Fibroblast of villous mesenchyme (primary cell): ENCODE data around the gene GAS1. TPM values are rescaled to one million over a fixed set of nuclear protein-coding genes. Genes with fewer than 3 reads are reported as not detected.

Experiments
- DNase-seq: peaks from one replicate; pipeline ENCODE4 v3.0.0-alpha.2; 2010; ENCODE audit warnings: low read depth
- H3K4me3 ChIP-seq: 2 replicates; pipeline ENCODE4 v1.5.1; 2011; ENCODE audit warnings: low read depth, mild to moderate bottlenecking, low read length
- total RNA-seq: library from RNA; depleted of rRNA; stranded (reverse); fragments of >200 nt; gene quantifications from 2 replicates; pipeline ENCODE4 v1.2.3, GENCODE V29; 2012
- TF ChIP-seq, protein P1 (sequence below): IDR thresholded peaks from 2 replicates; pipeline ENCODE4 v1.5.1; 2012; ENCODE audit warnings: low read depth, mild to moderate bottlenecking, low read length; ENCODE audit not compliant: insufficient read depth

GAS1 gene
- total RNA-seq, 1 donor, result 136 TPM

DNA sequence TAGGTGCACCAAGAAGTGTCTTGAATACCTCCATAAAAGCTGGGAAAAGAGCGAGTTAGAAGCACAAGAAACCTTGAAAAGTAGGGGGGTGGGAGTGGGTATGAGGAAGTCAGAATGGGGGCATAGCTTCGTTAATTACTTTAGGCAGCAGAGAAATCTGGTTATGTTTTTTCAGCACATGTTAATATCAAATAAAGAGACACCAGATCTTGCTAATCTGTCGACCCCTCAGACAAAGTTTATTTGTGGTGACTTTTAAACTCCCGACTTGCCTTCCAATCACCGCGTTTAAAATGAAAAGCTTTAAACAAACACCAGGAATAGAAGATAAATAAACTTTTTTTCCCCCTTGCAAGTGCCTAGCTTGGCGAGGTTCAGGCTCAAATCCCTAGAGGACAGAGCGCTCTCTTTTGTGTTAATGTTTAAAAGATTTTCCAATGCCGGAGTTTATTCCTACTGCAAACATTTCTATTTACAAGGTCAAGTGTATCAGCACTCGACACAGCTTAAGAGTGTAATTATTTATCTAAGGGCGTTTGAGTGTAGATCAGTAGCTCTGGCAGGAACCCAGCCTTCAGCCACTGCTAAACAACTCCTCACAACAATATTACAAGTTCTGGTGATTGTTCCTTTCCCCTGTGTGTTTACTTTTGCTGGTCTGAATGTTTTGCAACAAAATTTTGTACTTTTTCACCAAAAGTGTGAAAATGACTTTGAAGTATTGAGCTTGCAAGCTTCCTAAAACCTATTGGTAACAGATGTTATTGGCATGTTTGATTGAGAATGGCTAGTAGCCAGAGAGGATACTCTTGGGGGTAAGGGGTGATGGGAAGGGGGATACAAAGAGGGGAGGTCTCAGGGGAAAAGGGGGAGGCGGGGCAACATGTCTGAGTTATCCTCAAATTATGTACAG is 3.8 kb downstream of the GAS1 start:
- TF ChIP-seq, protein P1, sequence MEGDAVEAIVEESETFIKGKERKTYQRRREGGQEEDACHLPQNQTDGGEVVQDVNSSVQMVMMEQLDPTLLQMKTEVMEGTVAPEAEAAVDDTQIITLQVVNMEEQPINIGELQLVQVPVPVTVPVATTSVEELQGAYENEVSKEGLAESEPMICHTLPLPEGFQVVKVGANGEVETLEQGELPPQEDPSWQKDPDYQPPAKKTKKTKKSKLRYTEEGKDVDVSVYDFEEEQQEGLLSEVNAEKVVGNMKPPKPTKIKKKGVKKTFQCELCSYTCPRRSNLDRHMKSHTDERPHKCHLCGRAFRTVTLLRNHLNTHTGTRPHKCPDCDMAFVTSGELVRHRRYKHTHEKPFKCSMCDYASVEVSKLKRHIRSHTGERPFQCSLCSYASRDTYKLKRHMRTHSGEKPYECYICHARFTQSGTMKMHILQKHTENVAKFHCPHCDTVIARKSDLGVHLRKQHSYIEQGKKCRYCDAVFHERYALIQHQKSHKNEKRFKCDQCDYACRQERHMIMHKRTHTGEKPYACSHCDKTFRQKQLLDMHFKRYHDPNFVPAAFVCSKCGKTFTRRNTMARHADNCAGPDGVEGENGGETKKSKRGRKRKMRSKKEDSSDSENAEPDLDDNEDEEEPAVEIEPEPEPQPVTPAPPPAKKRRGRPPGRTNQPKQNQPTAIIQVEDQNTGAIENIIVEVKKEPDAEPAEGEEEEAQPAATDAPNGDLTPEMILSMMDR, result no peak
- DNase-seq, result peak; percentile 65
- peak overlapping the region; percentile 79 for H3K4me3 ChIP-seq

DNA sequence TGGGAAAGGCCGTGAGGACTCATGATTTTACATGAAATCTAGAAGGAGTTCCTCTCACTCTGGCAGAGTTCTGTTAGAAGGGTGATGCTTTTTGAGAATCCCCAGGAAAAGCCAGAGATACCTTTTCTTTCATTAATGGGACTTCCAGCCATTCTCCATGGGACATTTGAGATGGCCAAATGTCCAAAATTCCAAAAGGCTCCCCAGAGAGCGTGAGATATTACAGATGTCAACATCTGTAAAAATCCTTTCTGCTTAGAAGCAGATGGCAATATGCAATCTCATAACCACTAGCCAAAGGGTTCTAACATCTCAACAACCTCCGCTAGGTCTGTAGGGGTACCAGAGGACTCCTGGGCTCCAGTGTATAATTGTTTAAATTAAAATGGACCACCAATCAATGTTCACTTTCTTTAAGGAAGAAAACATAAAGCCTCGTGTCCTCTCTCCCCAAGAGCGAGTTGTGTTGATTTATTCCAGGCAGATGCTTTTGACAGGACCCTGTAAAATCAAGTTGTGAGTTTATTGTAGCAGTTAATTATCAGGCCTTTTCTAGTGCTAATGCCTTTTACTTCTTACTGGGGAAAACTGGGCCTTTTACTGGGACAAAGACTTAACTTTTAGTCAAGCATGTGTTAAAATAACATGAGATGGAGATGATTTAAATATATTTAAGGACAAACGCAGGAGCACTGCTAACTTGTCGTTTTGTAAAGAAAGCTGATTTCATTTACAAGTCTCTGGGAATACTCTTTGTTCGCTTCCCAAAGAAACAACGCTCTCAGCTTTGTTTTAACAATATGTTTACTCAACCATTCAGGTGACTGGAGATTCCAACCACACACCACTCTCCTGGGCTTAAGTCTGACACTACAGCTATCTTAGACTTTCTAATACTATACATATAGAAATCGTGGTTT is 4.8 kb downstream of the GAS1 start:
- TF ChIP-seq, protein P1, result no peak
- peak; percentile 41 for DNase-seq
- no peak overlapping the region for H3K4me3 ChIP-seq

DNA sequence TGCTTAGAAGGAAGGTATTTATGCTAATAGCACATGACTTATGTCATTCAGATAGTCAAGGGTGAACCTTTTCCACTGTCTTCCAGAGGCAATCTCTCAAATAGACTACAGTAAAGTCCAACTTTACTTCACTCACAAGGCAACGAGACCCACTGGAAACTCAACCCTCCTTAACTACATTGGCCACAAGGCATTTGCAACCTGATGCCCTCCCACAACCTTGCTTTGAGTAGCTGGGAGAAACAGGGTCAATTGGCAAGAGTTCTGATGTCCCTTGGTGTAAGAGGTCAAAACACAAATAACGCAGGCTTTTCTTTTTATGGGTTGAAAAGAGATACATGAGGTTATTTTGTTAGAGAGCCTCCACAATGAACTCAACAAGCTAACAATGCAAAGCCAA is 6.1 kb downstream of the GAS1 start:
- H3K4me3 ChIP-seq, result no peak overlapping the region
- no peak for DNase-seq
- TF ChIP-seq, protein P1, result no peak

DNA sequence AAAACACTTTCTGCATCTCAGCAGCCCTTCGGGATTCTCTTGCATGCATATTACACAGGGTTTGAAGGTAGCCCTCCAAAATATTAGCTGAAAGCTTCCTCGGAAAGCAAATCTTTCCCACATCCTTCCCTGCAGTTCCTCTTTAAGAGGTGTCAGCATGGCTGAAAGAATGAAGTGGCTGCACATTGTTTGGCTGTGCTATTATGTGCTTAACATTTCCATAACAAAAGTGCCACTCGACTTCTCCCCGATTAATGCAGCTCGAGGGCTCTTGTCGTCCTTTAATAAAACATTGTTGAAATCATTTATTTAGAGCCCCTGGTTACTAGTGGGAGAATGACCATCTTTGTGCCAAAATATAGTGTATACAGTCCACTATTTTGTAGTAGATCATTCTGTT is 6.5 kb downstream of the GAS1 start:
- H3K4me3 ChIP-seq, result no peak overlapping the region
- DNase-seq, result no peak
- TF ChIP-seq, protein P1, result no peak

DNA sequence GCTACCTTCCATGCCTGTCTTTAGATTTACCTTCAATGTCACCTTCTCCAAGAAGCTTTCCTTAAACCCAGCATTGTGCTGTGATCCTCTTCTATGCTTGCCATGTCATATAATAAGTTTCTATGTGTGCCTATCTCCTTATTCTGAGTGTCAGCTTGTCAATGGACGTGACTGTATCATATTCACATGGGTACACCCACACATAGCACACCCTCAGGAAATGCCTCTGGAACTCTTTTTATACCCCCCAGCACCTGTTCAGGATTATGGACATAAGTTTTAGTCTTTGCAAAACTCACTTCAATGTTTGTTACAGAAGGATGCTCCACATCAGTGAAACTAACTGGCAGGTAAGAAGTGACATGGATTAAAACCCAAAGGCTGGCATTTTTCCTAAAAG is 7.4 kb downstream of the GAS1 start:
- H3K4me3 ChIP-seq, result no peak overlapping the region
- TF ChIP-seq, protein P1, result no peak
- DNase-seq, result no peak

DNA sequence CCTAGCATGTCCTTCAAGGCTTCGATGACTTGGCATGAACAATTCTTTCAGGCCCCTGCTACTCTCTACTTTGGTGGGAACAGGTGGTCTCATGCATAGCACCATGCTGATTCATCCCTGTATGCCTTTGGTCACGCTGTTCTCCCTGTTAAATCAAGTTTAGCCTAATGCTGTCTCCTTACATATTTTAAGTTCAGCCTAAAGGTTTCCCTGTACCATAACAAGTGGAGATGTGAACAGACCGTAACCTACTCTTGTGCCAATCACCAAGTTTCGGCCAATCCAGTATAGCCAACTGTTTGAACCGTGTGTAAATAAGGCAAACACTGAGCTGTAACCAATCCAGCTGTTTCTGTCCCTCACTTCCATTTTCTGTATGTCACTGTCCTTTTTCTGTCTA is 8.0 kb downstream of the GAS1 start:
- DNase-seq, result no peak
- H3K4me3 ChIP-seq, result no peak overlapping the region
- TF ChIP-seq, protein P1, result no peak
